ENCODE measurements around the gene H2BK1. TPM values are rescaled to one million over a fixed set of nuclear protein-coding genes. Genes with fewer than 3 reads are reported as not detected.

H2BK1 gene
- total RNA-seq, 1 donor from 2014 or later: not detected

DNA sequence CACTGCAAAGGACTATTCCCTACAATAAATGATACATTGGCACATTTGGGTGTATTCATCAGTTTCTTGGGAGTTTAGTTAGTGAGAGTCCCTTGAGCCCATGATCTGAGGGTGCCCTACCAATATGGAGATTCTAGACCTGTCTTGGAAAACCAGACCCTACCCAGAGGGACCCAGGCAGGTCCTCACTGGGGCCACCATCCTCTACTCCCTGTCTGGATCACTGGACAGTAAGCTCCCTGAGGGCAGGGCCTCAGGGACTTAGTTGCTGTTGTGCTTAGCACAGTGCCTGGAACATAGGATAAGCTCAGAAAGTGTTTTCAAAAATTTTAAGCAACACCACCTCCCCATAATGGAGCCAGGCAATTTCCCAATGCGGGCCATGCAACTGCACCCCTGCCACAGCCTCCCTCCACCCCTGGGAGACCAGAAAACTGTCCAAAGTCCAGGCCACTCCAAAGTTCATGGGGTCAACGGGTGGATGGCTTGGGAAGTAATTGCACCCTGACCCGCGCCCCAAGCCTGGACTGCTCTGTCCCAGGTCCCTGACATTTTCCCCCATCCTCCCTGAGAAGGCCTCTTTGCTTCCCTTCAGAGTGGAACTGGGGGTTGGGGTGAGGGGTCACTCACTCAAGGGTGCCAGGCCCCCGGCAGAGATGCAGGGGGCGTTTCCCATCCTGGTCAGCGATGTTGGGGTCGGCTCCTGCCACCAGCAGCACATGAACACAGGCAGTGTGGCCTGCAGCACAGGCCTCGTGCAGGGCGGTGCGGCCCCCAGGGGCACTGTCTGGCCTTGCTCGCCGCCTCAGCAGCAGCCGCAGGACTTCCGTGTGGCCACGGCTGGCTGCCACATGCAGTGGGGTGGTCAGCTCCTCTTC is 24.3 kb downstream of the H2BK1 start:
- H3K4me1 Mint-ChIP-seq (ENCODE audit: unreplicated experiment): no peaks in the 10 kb centered on the region
- H3K27me3 Mint-ChIP-seq (ENCODE audit: unreplicated experiment): peaks cover 34% of the 10 kb centered on the region
- TF ChIP-seq, protein P1, sequence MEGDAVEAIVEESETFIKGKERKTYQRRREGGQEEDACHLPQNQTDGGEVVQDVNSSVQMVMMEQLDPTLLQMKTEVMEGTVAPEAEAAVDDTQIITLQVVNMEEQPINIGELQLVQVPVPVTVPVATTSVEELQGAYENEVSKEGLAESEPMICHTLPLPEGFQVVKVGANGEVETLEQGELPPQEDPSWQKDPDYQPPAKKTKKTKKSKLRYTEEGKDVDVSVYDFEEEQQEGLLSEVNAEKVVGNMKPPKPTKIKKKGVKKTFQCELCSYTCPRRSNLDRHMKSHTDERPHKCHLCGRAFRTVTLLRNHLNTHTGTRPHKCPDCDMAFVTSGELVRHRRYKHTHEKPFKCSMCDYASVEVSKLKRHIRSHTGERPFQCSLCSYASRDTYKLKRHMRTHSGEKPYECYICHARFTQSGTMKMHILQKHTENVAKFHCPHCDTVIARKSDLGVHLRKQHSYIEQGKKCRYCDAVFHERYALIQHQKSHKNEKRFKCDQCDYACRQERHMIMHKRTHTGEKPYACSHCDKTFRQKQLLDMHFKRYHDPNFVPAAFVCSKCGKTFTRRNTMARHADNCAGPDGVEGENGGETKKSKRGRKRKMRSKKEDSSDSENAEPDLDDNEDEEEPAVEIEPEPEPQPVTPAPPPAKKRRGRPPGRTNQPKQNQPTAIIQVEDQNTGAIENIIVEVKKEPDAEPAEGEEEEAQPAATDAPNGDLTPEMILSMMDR (IDR thresholded peaks at IDR 0.05): no peak
- no peaks in the 10 kb centered on the region for H3K36me3 Mint-ChIP-seq (ENCODE audit: unreplicated experiment)
- no peak for DNase-seq (ENCODE audit: extremely low spot score, unreplicated experiment)
- H3K27ac Mint-ChIP-seq (ENCODE audit: unreplicated experiment): no peak overlapping the region
- no peaks in the 10 kb centered on the region for H3K9me3 Mint-ChIP-seq (ENCODE audit: unreplicated experiment)
- no peak overlapping the region for H3K4me3 Mint-ChIP-seq (ENCODE audit: unreplicated experiment)

DNA sequence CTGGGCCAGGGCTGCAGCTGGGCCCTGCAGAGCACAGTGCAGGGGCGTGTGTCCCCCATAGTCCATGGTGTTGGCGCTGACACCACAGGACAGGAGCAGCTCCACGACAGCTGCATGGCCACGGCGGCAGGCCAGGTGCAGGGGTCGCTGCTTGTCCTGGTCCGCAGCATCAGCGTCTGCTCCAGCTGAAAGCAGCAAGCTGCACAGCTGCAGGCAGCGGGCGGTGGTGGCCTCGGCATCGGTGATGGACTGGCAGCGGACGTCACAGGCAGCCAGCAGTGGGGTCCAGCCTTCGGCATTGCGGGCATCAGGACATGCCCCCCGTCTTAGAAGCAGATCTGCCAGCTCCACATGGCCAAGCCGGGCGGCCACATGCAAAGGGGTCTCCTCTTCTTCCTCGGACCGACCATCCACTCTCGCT is 29.3 kb downstream of the H2BK1 start:
- no peak for DNase-seq (ENCODE audit: extremely low spot score, unreplicated experiment)
- H3K27ac Mint-ChIP-seq (ENCODE audit: unreplicated experiment): no peak overlapping the region
- H3K4me3 Mint-ChIP-seq (ENCODE audit: unreplicated experiment): no peak overlapping the region
- no peaks in the 10 kb centered on the region for H3K36me3 Mint-ChIP-seq (ENCODE audit: unreplicated experiment)
- H3K4me1 Mint-ChIP-seq (ENCODE audit: unreplicated experiment): no peaks in the 10 kb centered on the region
- TF ChIP-seq, protein P1 (IDR thresholded peaks at IDR 0.05): no peak
- no peaks in the 10 kb centered on the region for H3K9me3 Mint-ChIP-seq (ENCODE audit: unreplicated experiment)
- peaks cover 47% of the 10 kb centered on the region for H3K27me3 Mint-ChIP-seq (ENCODE audit: unreplicated experiment)

DNA sequence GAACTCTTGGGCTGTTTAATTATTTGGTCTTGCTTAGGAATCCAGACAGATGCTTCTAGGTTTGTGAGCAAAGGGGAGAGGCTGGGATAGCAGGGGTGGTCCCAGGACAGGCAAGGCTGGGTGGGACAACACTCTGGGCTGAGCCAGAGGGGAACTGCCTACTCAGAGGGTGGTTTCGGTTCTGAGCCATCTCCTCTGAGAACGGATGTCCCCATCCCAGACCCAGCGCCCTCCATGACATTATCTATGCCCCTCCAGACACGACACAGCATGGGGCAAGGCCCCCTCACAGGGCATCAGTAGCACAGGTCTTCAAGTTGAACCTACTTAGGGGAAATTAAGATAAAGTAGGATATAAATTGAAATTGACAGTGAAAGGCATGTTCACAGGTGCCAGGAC is 30.3 kb downstream of the H2BK1 start:
- H3K4me3 Mint-ChIP-seq (ENCODE audit: unreplicated experiment): no peak overlapping the region
- no peaks in the 10 kb centered on the region for H3K4me1 Mint-ChIP-seq (ENCODE audit: unreplicated experiment)
- no peak overlapping the region for H3K27ac Mint-ChIP-seq (ENCODE audit: unreplicated experiment)
- H3K36me3 Mint-ChIP-seq (ENCODE audit: unreplicated experiment): no peaks in the 10 kb centered on the region
- TF ChIP-seq, protein P1 (IDR thresholded peaks at IDR 0.05): no peak
- peaks cover 47% of the 10 kb centered on the region for H3K27me3 Mint-ChIP-seq (ENCODE audit: unreplicated experiment)
- peak; percentile 60 for DNase-seq (ENCODE audit: extremely low spot score, unreplicated experiment)
- no peaks in the 10 kb centered on the region for H3K9me3 Mint-ChIP-seq (ENCODE audit: unreplicated experiment)

DNA sequence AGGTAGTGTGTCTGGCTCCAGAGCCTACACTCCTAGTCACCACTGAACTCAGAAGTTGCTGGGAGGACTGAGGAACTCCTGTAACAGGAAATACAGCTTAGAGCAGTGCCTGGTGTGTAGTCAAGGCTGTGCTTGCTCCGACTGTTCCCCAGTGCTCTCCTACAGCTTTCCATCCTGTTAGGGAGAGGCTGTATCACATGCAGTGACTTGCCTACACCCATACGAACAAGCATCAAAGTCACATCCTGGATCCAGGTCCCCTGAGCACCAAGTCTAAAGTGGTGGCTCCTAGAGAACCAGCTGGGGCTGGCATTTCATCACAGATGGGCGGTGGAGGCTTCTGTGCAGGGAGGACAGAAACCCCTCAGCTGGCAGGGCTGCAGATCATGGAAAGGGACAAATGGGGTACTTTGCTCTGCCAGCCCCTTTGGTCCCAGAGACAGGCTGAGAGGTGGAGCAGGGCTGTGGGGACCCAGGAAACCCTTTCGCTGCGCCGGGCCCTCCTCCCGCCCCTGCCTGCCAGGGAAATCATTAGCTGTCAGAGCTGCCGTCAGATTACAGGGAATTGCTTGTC is 30.9 kb downstream of the H2BK1 start:
- no peaks in the 10 kb centered on the region for H3K4me1 Mint-ChIP-seq (ENCODE audit: unreplicated experiment)
- H3K27ac Mint-ChIP-seq (ENCODE audit: unreplicated experiment): no peak overlapping the region
- no peaks in the 10 kb centered on the region for H3K36me3 Mint-ChIP-seq (ENCODE audit: unreplicated experiment)
- peak; percentile 60 for DNase-seq (ENCODE audit: extremely low spot score, unreplicated experiment)
- TF ChIP-seq, protein P1 (IDR thresholded peaks at IDR 0.05): no peak
- H3K27me3 Mint-ChIP-seq (ENCODE audit: unreplicated experiment): peaks cover 47% of the 10 kb centered on the region
- H3K9me3 Mint-ChIP-seq (ENCODE audit: unreplicated experiment): no peaks in the 10 kb centered on the region
- no peak overlapping the region for H3K4me3 Mint-ChIP-seq (ENCODE audit: unreplicated experiment)

DNA sequence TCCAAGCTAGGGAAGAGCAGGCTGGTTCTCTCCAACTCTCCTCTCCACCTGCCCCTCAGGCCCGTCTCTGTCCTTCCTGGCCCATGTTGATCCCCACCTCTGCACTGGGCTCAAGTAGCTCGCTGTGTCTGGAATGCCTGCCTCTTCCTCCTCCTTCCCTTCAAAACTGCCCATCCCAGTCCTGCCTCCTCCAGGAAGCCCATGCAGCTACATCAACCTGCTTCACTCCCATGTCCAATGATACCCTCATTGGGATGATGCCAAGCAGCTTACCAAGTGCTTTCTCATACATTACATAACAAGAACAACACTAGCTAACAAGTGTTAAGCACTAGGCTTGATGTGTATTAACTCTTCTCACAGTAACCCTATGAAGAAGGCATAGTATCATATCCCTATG is 31.5 kb downstream of the H2BK1 start:
- Mint-ChIP-seq H3K36me3 (ENCODE audit: unreplicated experiment) (no peaks in the 10 kb centered on the region), H3K9me3 (ENCODE audit: unreplicated experiment) (no peaks in the 10 kb centered on the region), H3K27ac (ENCODE audit: unreplicated experiment) (no peak overlapping the region), H3K27me3 (ENCODE audit: unreplicated experiment) (peaks cover 47% of the 10 kb centered on the region), H3K4me3 (ENCODE audit: unreplicated experiment) (no peak overlapping the region), H3K4me1 (ENCODE audit: unreplicated experiment) (no peaks in the 10 kb centered on the region)
- DNase-seq (ENCODE audit: extremely low spot score, unreplicated experiment): no peak
- TF ChIP-seq, protein P1 (IDR thresholded peaks at IDR 0.05): no peak

All from osteocyte (in vitro differentiated cells).